Endothelial cell of hepatic sinusoid (primary cell): ENCODE data around the gene BTC.
"Not testable (repeated sequence)": the region's sequence is repeated elsewhere in the genome, so short reads cannot be mapped to it uniquely, and the experiment has no call there.

Experiments
- in situ Hi-C: cut with HindIII; loops from 2 replicates; pipeline ENCODE4 v1.10.0; 2017; ENCODE audit warnings: low sequenced_read_pairs

The BTC gene, protein sequence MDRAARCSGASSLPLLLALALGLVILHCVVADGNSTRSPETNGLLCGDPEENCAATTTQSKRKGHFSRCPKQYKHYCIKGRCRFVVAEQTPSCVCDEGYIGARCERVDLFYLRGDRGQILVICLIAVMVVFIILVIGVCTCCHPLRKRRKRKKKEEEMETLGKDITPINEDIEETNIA

GRCh38 chr4:74794382-74795010 lies at the start of gene BTC:
BTC (minus strand) TSS chr4:74794523; CDS start chr4:74794325, 198 bp downstream.
- in situ Hi-C loops: no loop called here

- in situ Hi-C loops: no loop called here
Observed at GRCh38 chr4:74840936-74841509, 46.7 kb upstream of the BTC start.

DNA sequence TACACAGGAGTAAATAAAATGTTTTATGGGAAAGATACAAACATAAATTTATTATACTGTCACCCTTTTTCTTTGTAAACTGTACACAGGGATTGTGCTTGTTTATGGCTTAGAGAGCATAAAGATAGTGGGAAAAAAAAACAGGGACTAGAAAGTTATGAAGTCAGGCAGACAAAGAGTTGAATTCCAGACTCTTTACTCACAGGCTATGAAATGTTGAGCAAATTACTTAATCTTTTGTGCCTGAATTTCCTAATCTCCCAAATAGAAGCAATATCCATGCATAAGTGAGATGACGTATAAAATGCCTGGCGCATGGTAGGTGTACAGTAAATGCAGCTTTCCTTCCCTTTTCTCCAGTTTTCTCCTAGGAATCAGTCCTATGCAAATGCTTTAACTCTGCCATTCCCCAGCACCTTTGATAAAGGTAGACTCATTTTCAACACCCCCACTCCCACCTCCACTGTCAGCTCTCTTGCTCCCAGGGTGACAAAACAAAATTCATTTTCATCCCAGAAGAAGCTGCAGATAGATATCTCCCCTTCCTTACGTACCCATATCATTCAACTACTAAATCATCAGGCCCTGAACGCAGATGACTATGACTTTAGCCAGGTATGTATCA lies 44.5 kb upstream of the BTC start:
- in situ Hi-C loops: no loop called here

DNA sequence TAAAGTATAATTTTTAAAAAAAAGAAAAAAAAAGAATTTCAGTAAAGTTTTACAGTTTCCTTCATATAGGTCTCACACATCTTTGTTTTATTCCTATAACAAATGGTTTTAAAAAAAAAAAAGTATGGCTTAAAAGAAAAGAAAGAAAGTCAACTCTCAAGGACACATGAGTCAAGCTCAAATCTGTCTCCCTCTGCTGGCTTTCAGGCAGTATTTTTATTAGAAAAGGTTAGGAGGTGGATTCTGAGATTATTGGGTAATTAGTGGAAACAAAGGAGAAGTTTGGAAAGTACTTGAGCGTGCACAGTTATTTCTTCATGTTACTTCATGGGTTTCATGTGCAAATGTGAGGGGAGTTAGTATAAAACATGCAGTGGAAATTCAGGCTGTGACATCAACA lies 36.6 kb upstream of the BTC start:
- in situ Hi-C loops: no loop called here

DNA sequence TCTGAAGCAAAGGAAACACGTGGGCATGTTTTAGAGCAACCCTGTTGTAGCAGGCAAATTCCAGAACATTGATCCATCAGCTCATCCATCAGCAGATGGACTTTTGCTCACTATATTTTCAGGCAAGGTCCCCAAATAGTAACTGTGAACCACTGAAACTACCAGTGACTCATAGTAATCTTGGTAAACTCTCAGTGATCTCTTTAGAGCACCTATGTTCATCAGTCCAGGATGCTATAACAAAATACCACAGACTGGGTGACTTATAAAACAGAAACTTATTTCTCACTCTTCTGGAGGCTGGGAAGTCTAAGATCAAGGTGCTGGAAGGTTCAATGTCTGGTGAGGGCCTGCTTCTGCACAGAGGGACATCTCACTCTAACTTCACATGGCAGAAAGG lies 28.9 kb upstream of the BTC start:
- in situ Hi-C loops: no loop called here

GRCh38 chr4:74822603-74823002 lies 28.3 kb upstream of the BTC start:
- in situ Hi-C loops: no loop called here

- in situ Hi-C loops: no loop called here
Observed at GRCh38 chr4:74821541-74821940, 27.2 kb upstream of the BTC start.

DNA sequence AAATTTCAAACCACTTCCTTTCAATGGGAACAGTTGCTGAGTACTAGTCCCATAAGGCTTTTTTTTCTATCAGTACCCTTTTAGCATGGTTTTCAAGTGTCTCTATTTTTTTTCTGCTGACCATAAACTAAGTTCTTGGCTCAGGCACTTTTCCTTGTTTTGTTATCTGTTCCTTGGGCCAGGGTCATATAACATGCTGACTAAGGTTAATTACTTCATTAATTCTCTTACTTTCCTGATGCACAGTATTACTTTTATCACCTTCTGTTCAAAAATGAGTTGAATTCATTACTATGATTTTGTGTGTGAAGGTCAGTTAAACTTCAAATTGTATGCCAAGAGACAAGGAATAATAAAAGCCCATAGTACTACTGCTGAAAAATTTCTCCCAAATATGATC lies 19.7 kb upstream of the BTC start:
- in situ Hi-C loops: no loop called here

DNA sequence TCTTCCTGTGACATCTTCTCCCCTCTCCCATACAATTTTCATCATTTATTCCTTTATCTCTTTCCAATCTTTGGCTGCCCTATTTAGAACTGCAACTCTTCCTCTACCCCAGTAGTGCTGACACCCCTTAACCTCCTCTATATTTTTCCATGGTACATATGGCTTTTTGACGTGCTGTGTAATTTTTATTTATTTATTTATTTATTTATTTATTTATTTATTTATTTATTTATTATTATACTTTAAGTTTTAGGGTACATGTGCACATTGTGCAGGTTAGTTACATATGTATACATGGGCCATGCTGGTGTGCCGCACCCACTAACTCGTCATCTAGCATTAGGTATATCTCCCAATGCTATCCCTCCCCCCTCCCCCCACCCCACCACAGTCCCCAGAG lies 17.7 kb upstream of the BTC start:
- in situ Hi-C loops: not testable (repeated sequence)

DNA sequence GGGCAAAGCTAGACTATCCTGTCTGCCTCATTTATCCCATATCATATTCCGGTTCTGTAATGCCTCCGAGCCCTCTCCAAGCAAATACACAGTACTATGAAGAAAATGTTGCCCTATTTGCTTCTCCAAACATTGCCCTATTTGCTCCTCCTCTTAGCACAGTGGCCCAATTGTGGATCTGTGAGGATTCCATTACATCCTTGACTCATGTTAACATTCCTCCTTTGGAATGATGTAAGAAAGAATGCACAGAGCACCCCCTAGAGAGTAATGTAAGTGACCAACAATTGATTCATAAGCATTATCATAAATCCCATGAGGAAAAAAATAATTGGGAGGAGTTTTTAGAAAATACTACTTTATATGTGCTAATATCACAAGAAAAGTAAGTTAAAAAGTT lies 11.3 kb upstream of the BTC start:
- in situ Hi-C loops: no loop called here

- in situ Hi-C loops: no loop called here
Observed at GRCh38 chr4:74800310-74800709, 6.0 kb upstream of the BTC start.

GRCh38 chr4:74796631-74797030 lies 2.3 kb upstream of the BTC start:
- in situ Hi-C loops: no loop called here

DNA sequence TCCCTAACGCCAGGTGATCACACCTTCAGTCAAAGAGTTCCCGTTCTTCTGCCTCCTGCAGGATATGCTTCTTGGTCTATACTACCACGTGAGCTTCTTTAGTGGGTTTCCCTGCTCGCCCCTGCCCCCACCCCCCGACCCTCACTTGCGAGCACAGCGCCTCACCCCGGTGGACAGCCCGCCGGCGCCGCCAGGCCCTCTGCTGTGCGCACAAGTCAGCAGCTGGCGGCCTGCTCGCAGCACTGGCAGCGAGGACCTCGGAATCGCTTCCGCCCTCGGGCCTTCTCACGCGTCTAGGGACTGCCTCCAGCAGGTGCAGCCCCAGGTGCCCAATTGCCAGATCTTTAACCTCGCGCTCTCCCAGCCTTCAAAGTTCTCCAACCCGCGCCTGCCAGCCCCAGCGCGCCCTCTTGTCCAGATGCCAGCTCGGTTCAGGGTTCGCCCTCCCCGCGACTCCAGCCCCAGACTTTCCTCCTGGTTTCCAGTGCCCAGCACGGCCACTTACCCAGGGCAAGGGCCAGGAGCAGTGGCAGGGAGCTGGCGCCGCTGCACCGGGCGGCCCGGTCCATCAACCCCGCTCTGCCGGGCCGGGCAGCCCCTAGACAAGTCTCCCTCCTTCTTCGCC lies 454 bp downstream of the BTC start:
- in situ Hi-C loops: no loop called here

GRCh38 chr4:74790652-74791051 lies 3.7 kb downstream of the BTC start:
- in situ Hi-C loops: no loop called here

- in situ Hi-C loops: no loop called here
Observed at GRCh38 chr4:74789518-74789917, 4.8 kb downstream of the BTC start.

- in situ Hi-C loops: no loop called here
Observed at GRCh38 chr4:74777531-74777930, 16.8 kb downstream of the BTC start.

- in situ Hi-C loops: no loop called here
Observed at GRCh38 chr4:74772783-74773182, 21.5 kb downstream of the BTC start.

- in situ Hi-C loops: no loop called here
Observed at GRCh38 chr4:74772106-74772505, 22.2 kb downstream of the BTC start.

- in situ Hi-C loops: no loop called here
Observed at GRCh38 chr4:74770226-74770910, 24.0 kb downstream of the BTC start.

DNA sequence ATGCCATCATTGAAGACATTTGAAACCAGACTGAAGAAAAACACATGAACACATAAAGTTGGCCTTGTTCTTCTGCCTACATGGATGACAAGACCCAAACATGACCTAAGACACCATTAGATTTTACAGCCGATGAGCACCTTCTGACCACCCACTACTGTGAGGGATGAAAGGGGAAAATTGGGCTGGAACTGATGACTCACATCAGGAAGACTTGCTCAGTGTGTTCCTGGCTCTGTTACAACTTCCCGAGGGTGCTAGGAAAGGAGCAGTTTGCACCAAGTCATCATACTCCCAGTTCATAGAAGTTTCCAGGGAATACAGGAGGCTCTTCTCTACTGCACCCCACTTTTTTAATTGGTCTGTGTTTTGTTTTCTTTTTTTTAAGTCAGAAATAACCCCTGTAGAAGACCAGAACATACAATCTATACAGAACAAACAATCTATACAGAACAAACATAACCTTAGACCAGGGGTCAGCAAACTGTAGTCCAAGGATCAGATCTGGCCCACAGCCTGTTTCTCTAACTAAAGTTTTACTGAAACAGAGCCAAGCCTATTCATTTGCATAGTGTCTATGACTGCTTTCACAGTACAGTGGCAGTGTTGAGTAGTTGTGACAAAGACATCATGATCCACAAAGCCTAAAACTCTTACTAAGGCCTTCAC lies 25.3 kb downstream of the BTC start:
- in situ Hi-C loops: no loop called here

DNA sequence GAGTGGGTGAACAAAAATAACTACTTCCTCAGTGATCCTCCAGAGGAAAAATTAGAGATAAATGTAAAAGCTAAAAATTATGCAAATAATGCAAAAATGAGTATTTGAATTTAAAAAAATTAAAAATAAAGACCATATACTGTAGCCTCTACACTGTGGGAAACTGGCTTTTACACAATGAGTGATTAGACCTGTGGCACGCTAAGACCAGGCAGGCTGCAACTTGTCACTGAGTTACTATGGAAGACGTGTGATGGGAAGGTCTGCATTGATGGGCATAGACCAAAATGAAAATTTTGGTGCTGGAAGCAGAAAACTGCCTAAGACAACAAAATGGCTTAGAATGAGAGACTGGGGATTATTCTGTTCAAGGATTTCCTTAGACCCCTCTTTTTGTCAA lies 30.2 kb downstream of the BTC start:
- in situ Hi-C loops: no loop called here
